COLO829 (cell line): ENCODE data around the gene SH3GLB1.
A peak's percentile ranks its signal among the peaks of the same experiment; 100 is the strongest.
"Not testable (repeated sequence)": the region's sequence is repeated elsewhere in the genome, so short reads cannot be mapped to it uniquely, and the experiment has no call there.

Experiments
- DNase-seq: peaks from one replicate; pipeline ENCODE4 v3.0.0; 2012; ENCODE audit warnings: low spot score

SH3GLB1 gene

GRCh38 chr1:86704458-86704971 is at the start of gene SH3GLB1:
Gene SH3GLB1 (plus strand): TSS chr1:86704576. CDS start chr1:86704900, 324 bp downstream.
- DNase-seq = peak; percentile 60

GRCh38 chr1:86658381-86658780 is 46.0 kb upstream of the SH3GLB1 start:
- DNase-seq = not testable (repeated sequence)

- DNase-seq = no peak
Measured at GRCh38 chr1:86666368-86666767, 38.0 kb upstream of the SH3GLB1 start.

GRCh38 chr1:86687595-86687994 is 16.8 kb upstream of the SH3GLB1 start:
- peak; percentile 6 for DNase-seq

GRCh38 chr1:86692641-86693040 is 11.7 kb upstream of the SH3GLB1 start:
- DNase-seq = no peak

- no peak for DNase-seq
Measured at GRCh38 chr1:86695400-86695799, 9.0 kb upstream of the SH3GLB1 start.

- no peak for DNase-seq
Measured at GRCh38 chr1:86696522-86696921, 7.9 kb upstream of the SH3GLB1 start.

- no peak for DNase-seq
Measured at GRCh38 chr1:86699186-86699585, 5.2 kb upstream of the SH3GLB1 start.

GRCh38 chr1:86701731-86702130 is 2.6 kb upstream of the SH3GLB1 start:
- no peak for DNase-seq

- DNase-seq = not testable (repeated sequence)
Measured at GRCh38 chr1:86702954-86703494, 1.4 kb upstream of the SH3GLB1 start.

- DNase-seq = no peak
Measured at GRCh38 chr1:86703696-86704457, 499 bp upstream of the SH3GLB1 start.

- DNase-seq = peak; percentile 7
Measured at GRCh38 chr1:86704972-86705664, 742 bp downstream of the SH3GLB1 start.

GRCh38 chr1:86705665-86705985 is 1.2 kb downstream of the SH3GLB1 start:
- no peak for DNase-seq

GRCh38 chr1:86706018-86706635 is 1.8 kb downstream of the SH3GLB1 start:
- DNase-seq = no peak

GRCh38 chr1:86708920-86709319 is 4.5 kb downstream of the SH3GLB1 start:
- DNase-seq = no peak

GRCh38 chr1:86712088-86712860 is 7.9 kb downstream of the SH3GLB1 start:
- no peak for DNase-seq

GRCh38 chr1:86713477-86713876 is 9.1 kb downstream of the SH3GLB1 start:
- no peak for DNase-seq

GRCh38 chr1:86714159-86714558 is 9.8 kb downstream of the SH3GLB1 start:
- DNase-seq = no peak

GRCh38 chr1:86714561-86715244 is 10.3 kb downstream of the SH3GLB1 start:
- no peak for DNase-seq

- DNase-seq = no peak
Measured at GRCh38 chr1:86718786-86719185, 14.4 kb downstream of the SH3GLB1 start.

GRCh38 chr1:86731416-86731815 is 27.0 kb downstream of the SH3GLB1 start:
- no peak for DNase-seq
